Spleen (tissue), 7 donors: ENCODE data around the gene GRB10.

Source experiments
- CTCF ChIP-seq, 11 experiments: fragments of 200-600 bp in 7 of 11; fragments of 450-650 bp in 4 of 11; sonication (generic) in 4 of 11; IDR thresholded peaks in 8 of 11; conservative IDR thresholded peaks in 3 of 11; 1 replicate in 7 of 11; 2 replicates in 4 of 11; pipeline versions ENCODE4 v1.4.0 to v1.8.0; 2016 to 2021; ENCODE audit warnings: antibody characterized with exemption in 11 of 11, inconsistent platforms in 4 of 11, mild to moderate bottlenecking in 1 of 11
- POLR2A ChIP-seq, 3 donors: fragments of 450-650 bp; IDR thresholded peaks; one replicate each; pipeline ENCODE4 v1.5.1; 2017; ENCODE audit warnings: antibody characterized with exemption in 3 of 3, mild to moderate bottlenecking in 1 of 3
- donor health status: DM: no; HTN: no; CAD: no; lungs with moderate emphysema.
- donor health status: DM: no; HTN: no; CAD: no.
- donor health status: DM: no; HTN: no; CAD: no.

GRCh38 chr7:50644586-50644985, 138.1 kb downstream of the GRB10 start:
- TF ChIP-seq CTCF (IDR thresholded peaks at IDR 0.05 in 8 of 11, conservative IDR thresholded peaks at IDR 0.05 in 3 of 11) = no peak
- no peak for TF ChIP-seq POLR2A (IDR thresholded peaks at IDR 0.05)
